Neural crest cell (in vitro differentiated cells): Measurements from ENCODE around the gene DAB2. TPM values are rescaled to one million over a fixed set of nuclear protein-coding genes. Genes with fewer than 3 reads are reported as not detected.

ENCODE experiments used
- DNase-seq: peaks from one replicate; pipeline ENCODE4 v3.0.0; 2021; ENCODE audit warnings: low read depth, mixed read lengths, low spot score
- H3K27ac Mint-ChIP-seq: one replicate; pipeline ENCODE4 v1.8.0; 2021; ENCODE audit warnings: mild to moderate bottlenecking, mixed read lengths; ENCODE audit not compliant: unreplicated experiment
- H3K27me3 Mint-ChIP-seq: 2 replicates; pipeline ENCODE4 v1.8.0; 2021; ENCODE audit warnings: low read depth, mild to moderate bottlenecking, mixed read lengths
- H3K36me3 Mint-ChIP-seq: 2 replicates; pipeline ENCODE4 v1.8.0; 2021; ENCODE audit warnings: low read depth, mild to moderate bottlenecking, mixed read lengths
- H3K4me1 Mint-ChIP-seq: 2 replicates; pipeline ENCODE4 v1.8.0; 2021; ENCODE audit warnings: mixed read lengths
- H3K4me3 Mint-ChIP-seq: one replicate; pipeline ENCODE4 v1.8.0; 2021; ENCODE audit warnings: mild to moderate bottlenecking, mixed read lengths
- H3K9me3 Mint-ChIP-seq: 2 replicates; pipeline ENCODE4 v1.8.0; 2021; ENCODE audit warnings: mixed read lengths
- CTCF ChIP-seq: fragments of 200-600 bp; sonication (generic); conservative IDR thresholded peaks from 2 replicates; pipeline ENCODE4 v1.5.0; 2021; ENCODE audit warnings: antibody characterized with exemption, mild to moderate bottlenecking
- total RNA-seq: library from RNA; stranded (reverse); gene quantifications from 2 replicates; pipeline ENCODE4 v1.2.1, GENCODE V29; 2021

The DAB2 gene
- total RNA-seq, 1 donor from 2014 or later, result 10.1 TPM

DNA sequence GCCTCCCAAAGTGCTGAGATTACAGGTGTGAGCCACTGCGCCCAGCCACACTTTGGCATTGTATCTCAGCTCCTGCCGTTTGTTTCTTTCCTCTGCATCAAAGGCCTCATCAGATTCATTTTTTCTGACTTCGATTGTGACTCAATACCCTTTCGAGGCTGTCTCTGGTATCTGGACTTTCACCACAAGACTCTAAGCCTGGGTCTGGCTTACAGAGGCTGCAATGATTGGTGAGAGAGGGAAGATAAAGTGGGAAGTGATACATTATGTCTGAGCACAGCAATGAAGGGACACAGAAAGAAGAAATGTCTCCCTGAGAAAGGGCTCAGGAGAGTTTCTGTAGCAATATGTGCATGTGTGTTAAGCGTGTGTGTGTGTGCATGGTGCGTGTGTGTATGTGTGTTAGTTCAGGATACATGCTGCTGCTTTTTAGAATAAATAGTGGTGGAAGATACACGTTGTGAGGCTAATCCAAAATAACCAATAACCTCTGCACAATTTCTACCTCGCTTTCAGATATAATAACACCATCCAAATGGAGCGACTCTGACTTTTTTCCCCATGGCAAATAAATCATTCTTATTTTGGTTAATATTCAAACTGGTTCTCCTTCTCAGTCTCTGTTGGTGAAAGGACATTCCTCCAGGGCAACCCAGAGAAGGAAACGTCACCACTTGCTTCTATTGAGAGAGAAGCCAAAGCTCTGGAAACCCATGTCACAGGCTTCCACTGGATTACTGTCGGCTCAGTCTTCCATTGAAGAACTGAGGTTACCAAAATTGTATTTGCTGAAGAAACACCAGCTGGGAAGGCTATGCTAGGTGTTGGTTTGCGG, 8.1 kb upstream of the DAB2 start:
- Mint-ChIP-seq H3K27ac (no peak overlapping the region), H3K36me3 (no peaks in the 10 kb centered on the region), H3K9me3 (no peaks in the 10 kb centered on the region), H3K27me3 (no peaks in the 10 kb centered on the region), H3K4me1 (no peaks in the 10 kb centered on the region), H3K4me3 (no peak overlapping the region)
- no peak for TF ChIP-seq CTCF
- no peak for DNase-seq

- Mint-ChIP-seq H3K36me3 (no peaks in the 10 kb centered on the region), H3K27me3 (peaks cover 9% of the 10 kb centered on the region), H3K4me3 (no peak overlapping the region), H3K4me1 (peaks cover 17% of the 10 kb centered on the region), H3K9me3 (no peaks in the 10 kb centered on the region), H3K27ac (no peak overlapping the region)
- no peak for TF ChIP-seq CTCF
- no peak for DNase-seq
Observed at GRCh38 chr5:39430461-39430860, 5.7 kb upstream of the DAB2 start.

DNA sequence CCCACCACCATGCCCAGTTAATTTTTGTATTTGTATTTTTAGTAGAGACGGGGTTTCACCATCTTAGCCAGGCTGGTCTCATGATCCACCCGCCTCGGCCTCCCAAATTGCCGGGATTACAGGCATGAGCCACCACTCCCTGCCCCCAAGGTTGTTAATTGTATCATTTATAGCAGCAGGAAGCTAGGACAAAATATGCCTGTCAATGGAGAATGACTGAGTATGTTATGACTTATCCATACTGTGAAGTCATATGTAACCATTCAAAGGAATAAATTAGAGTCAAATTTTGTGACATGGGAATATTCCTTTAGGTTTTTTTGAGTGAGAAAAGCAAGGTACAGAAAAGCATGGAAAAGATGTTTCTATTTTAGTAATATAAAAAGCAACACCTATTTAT, 3.9 kb upstream of the DAB2 start:
- no peak for TF ChIP-seq CTCF
- no peak overlapping the region for H3K4me3 Mint-ChIP-seq
- DNase-seq, result no peak
- no peak overlapping the region for H3K27ac Mint-ChIP-seq
- H3K27me3 Mint-ChIP-seq, result peaks cover 9% of the 10 kb centered on the region
- H3K9me3 Mint-ChIP-seq, result no peaks in the 10 kb centered on the region
- H3K4me1 Mint-ChIP-seq, result peaks cover 24% of the 10 kb centered on the region
- no peaks in the 10 kb centered on the region for H3K36me3 Mint-ChIP-seq

DNA sequence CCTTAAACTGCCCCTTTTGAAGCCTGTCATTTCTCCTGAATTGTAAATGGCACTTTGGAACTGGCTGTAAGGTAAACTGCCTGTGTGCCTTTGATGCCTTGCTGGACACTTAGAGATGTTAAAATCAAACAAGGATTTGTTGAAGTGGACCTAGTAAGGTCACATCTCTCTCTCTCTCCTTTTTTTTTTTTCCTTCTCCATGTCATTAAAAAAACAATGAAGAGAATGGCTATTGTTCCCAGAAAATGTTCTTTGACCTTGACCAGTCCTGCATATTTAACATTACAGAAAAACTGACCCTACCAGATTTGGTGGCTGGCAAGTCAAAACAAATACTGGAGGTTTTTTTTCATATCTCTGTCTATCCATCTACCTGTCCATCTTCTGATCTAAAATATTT, 2.9 kb upstream of the DAB2 start:
- no peak for TF ChIP-seq CTCF
- Mint-ChIP-seq H3K4me3 (peak overlapping the region; percentile 20), H3K4me1 (peaks cover 28% of the 10 kb centered on the region), H3K36me3 (no peaks in the 10 kb centered on the region), H3K9me3 (no peaks in the 10 kb centered on the region), H3K27me3 (peaks cover 13% of the 10 kb centered on the region), H3K27ac (no peak overlapping the region)
- no peak for DNase-seq

DNA sequence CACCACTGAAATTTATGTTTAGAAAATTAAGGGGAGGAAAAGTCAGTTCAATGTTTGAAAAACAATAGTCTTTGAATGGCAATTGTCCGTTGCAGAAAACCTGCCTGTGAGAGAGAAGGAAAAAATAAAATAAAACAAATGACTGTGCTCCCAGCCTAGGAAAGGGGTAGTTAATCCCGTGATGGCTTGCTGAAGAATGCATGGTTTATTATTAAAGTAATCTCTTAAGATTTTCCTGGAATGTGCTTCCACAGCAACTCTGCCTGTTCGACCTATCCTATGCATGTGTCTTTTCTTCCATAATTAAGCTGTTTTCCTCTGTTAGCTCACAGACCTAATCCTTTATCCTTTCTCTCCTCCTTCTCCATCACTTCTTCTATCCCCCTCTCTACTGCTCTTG, 2.4 kb upstream of the DAB2 start:
- TF ChIP-seq CTCF, result no peak
- Mint-ChIP-seq H3K36me3 (no peaks in the 10 kb centered on the region), H3K27ac (no peak overlapping the region), H3K27me3 (peaks cover 13% of the 10 kb centered on the region), H3K9me3 (no peaks in the 10 kb centered on the region), H3K4me3 (peak overlapping the region; percentile 20), H3K4me1 (peaks cover 28% of the 10 kb centered on the region)
- no peak for DNase-seq
